GM12801 (cell line): ENCODE results near the gene TMEM147.

Experiments
- TF ChIP-seq, protein P1 (sequence below): IDR thresholded peaks from one replicate; pipeline ENCODE4 v1.5.1; 2011; ENCODE audit warnings: control low read depth; ENCODE audit not compliant: insufficient read length; ENCODE audit errors: extremely low read depth

TMEM147 gene

GRCh38 chr19:35542209-35542608 lies 3.2 kb upstream of the TMEM147 start:
- TF ChIP-seq, protein P1, sequence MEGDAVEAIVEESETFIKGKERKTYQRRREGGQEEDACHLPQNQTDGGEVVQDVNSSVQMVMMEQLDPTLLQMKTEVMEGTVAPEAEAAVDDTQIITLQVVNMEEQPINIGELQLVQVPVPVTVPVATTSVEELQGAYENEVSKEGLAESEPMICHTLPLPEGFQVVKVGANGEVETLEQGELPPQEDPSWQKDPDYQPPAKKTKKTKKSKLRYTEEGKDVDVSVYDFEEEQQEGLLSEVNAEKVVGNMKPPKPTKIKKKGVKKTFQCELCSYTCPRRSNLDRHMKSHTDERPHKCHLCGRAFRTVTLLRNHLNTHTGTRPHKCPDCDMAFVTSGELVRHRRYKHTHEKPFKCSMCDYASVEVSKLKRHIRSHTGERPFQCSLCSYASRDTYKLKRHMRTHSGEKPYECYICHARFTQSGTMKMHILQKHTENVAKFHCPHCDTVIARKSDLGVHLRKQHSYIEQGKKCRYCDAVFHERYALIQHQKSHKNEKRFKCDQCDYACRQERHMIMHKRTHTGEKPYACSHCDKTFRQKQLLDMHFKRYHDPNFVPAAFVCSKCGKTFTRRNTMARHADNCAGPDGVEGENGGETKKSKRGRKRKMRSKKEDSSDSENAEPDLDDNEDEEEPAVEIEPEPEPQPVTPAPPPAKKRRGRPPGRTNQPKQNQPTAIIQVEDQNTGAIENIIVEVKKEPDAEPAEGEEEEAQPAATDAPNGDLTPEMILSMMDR: no peak

- TF ChIP-seq, protein P1: no peak
Observed at GRCh38 chr19:35543280-35544109, 1.9 kb upstream of the TMEM147 start.

- TF ChIP-seq, protein P1: no peak
Observed at GRCh38 chr19:35544110-35544802, 1.2 kb upstream of the TMEM147 start.

GRCh38 chr19:35545855-35546381 lies 492 bp downstream of the TMEM147 start:
- TF ChIP-seq, protein P1: no peak

- TF ChIP-seq, protein P1: no peak
Observed at GRCh38 chr19:35546532-35546931, 1.1 kb downstream of the TMEM147 start.

DNA sequence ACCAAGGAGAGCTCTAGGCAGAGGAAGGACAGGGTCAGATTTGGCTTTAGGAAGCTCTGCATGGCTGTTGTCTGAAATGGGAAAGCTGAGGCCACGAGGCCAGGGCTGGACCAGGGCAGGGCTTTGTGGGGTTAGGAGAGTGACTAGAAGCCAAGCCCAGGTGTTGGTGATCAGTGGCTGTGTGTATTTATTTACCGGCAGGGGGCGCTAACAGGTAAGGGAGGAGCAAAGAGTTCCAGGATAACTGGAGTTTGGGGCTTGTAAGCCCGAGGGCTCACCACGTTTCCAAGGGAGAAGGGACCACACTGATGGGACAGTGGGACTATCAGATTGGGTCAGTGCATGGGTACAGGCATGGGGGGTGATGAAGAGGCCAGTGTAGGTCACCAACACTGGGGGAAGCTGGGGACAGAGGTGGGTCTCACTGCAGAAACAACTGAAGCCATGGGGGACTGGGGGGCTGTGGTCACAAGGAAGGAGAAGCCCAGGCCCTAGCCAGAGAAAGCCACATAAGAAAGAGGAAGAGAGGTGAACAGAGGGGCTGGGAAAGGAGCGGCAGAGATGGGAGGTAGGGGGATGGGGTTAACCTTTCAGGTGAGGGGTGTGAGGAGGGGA lies 3.9 kb downstream of the TMEM147 start:
- TF ChIP-seq, protein P1: no peak

DNA sequence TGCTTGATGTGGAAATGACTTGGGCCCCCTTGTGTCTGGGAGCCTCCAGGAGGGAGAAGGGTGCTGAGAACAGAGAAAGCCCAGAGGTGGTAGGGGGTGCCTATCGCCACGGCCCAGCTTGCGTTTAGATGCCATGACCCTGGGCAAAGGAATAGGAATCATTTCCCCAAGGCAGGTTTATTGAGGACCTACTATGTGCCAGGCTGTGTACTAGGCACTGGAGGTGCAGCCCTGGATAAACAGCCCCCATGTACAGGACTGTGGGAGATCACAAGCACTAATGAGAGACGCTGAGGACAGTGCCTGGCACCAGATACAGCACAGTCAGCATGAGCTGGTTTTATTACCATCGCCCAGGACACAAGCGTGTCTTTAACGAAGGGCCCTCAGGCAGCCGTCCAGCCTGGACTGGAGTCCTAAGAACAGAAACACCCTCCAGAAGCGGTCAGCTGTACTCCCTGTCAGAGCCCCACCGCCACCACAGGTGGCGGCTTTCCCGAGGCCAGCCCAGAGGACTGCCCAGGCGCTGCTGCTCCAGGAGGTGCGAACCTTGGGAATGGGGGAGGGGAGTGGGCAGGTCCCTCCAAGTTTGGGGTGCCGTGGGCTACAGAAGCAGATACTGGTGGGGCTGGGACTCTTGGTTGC lies 4.6 kb downstream of the TMEM147 start:
- TF ChIP-seq, protein P1: no peak
